Measurements from ENCODE around the gene PLD2.

DNA sequence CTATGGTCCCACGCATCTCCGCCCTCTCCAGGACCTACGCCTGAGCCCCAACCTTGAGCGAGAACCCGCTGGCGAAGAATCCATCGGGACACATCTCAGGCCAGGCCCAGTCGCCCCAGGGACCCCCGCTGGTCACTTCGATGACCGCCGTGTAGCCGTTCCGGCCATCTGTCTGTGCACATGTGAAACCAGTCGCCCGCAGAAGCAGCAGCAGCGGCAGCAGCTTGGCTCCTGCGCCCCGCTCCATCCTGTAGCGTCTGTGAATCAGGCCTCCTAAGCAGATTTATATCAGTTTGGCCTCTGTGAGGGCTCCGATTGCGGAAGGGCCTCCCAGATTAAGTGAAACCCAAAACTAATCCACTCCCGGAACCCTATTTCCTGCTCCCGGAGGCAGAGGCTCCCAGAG is 20.8 kb upstream of the PLD2 start, which contains the start of gene VMO1:
- TF ChIP-seq GATA3 (IDR thresholded peaks at IDR 0.05; ENCODE audit: low read depth, low read length) = no peak
- peak; percentile 73 for TF ChIP-seq GATA2 (IDR thresholded peaks at IDR 0.05; ENCODE audit: low read depth, low read length)

All from SH-SY5Y (cell line).